ENCODE measurements around the gene KIR2DL1.
"Not testable (repeated sequence)": the region's sequence is repeated elsewhere in the genome, so short reads cannot be mapped to it uniquely, and the experiment has no call there.

- not testable (repeated sequence) for TF ChIP-seq CTCF, EP300, POLR2A, POLR2AphosphoS5 (IDR thresholded peaks at IDR 0.05)
These were observed 6.2 kb downstream of the KIR2DL1 start for GRCh38 chr19:54775830-54776229.
